ENCODE results near the gene KRT76. TPM values are rescaled to one million over a fixed set of nuclear protein-coding genes. Genes with fewer than 3 reads are reported as not detected.

Gene KRT76
- total and polyA plus RNA-seq, 3 donors from 2014 or later, result not detected

GRCh38 chr12:52730383-52730782 lies 46.8 kb downstream of the KRT76 start:
- 83 to 84% methylated on average over 13 of the region's 13 CpGs for WGBS, 2 donors
- no peaks in the 10 kb centered on the region for H3K27me3 ChIP-seq
- H3K4me3 ChIP-seq, result no peak overlapping the region
- H3K4me1 ChIP-seq, result no peaks in the 10 kb centered on the region
- H3K36me3 ChIP-seq (ENCODE audit: low read depth, missing control alignments), result no peaks in the 10 kb centered on the region
- no peak overlapping the region for H3K27ac ChIP-seq
- TF ChIP-seq, protein P1, sequence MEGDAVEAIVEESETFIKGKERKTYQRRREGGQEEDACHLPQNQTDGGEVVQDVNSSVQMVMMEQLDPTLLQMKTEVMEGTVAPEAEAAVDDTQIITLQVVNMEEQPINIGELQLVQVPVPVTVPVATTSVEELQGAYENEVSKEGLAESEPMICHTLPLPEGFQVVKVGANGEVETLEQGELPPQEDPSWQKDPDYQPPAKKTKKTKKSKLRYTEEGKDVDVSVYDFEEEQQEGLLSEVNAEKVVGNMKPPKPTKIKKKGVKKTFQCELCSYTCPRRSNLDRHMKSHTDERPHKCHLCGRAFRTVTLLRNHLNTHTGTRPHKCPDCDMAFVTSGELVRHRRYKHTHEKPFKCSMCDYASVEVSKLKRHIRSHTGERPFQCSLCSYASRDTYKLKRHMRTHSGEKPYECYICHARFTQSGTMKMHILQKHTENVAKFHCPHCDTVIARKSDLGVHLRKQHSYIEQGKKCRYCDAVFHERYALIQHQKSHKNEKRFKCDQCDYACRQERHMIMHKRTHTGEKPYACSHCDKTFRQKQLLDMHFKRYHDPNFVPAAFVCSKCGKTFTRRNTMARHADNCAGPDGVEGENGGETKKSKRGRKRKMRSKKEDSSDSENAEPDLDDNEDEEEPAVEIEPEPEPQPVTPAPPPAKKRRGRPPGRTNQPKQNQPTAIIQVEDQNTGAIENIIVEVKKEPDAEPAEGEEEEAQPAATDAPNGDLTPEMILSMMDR (IDR thresholded peaks at IDR 0.05), result no peak
- no peak for TF ChIP-seq POLR2A (IDR thresholded peaks at IDR 0.05)
- DNase-seq, result no peak
- H3K9me3 ChIP-seq, result no peaks in the 10 kb centered on the region
- intact Hi-C loops (cut with DNase I; ENCODE audit: low total_unique reads), result no loop called here

DNA sequence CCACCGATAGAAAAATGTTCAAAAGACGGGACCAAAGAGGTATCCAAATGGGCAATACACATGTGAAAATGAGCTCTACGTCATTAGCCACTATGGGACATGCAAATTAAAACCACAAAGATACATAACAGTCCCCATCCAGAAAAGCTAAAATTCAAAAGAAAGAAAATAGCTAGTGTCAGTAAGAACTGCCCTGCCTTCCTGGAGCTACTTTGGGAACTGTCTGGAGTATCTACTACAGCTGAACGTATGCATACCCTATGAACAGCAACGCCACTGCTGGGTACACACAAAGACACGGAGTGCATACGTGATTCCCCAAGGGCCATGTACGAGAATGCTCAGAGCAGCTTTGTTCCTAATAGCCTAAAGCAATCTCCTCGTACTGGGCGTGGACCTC lies 48.0 kb downstream of the KRT76 start:
- no peaks in the 10 kb centered on the region for H3K36me3 ChIP-seq (ENCODE audit: low read depth, missing control alignments)
- intact Hi-C loops (cut with DNase I; ENCODE audit: low total_unique reads), result no loop called here
- no peaks in the 10 kb centered on the region for H3K9me3 ChIP-seq
- WGBS, 2 donors, result 73 to 77% methylated on average over 10 of the region's 10 CpGs
- H3K4me3 ChIP-seq, result no peak overlapping the region
- no peaks in the 10 kb centered on the region for H3K27me3 ChIP-seq
- no peak for TF ChIP-seq POLR2A (IDR thresholded peaks at IDR 0.05)
- TF ChIP-seq, protein P1 (IDR thresholded peaks at IDR 0.05), result no peak
- H3K4me1 ChIP-seq, result no peaks in the 10 kb centered on the region
- no peak for DNase-seq
- H3K27ac ChIP-seq, result no peak overlapping the region

- intact Hi-C loops (cut with DNase I; ENCODE audit: low total_unique reads), result no loop called here
- H3K4me3 ChIP-seq, result no peak overlapping the region
Observed at GRCh38 chr12:52728374-52728773, 48.8 kb downstream of the KRT76 start.

DNA sequence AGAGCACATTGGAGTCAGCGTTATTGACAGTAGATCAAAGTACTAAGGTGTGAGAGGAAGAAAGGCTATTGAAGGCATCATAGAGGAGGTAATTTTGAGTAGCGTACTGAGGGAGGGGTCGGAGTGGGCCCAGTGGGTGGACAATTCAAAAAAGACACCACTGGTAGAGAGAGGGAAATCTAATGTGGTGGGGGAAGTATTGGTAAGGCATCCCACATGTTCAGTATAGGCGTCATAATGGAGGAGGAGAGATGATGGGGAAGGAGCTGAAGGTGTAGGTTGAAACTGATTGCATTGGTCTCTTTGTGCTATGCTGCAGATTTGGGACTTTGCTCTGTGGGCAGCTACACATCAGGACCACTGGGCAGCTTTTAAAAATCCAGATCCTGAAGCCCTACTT lies 50.1 kb downstream of the KRT76 start:
- Histone ChIP-seq H3K4me3 (no peak overlapping the region), H3K9me3 (no peaks in the 10 kb centered on the region), H3K4me1 (no peaks in the 10 kb centered on the region), H3K27ac (no peak overlapping the region), H3K36me3 (ENCODE audit: low read depth, missing control alignments) (no peaks in the 10 kb centered on the region), H3K27me3 (no peaks in the 10 kb centered on the region)
- no peak for DNase-seq
- no peak for TF ChIP-seq POLR2A (IDR thresholded peaks at IDR 0.05)
- TF ChIP-seq, protein P1 (IDR thresholded peaks at IDR 0.05), result no peak
- WGBS, 2 donors, result 83 to 85% methylated on average over 4 of the region's 4 CpGs
- intact Hi-C loops (cut with DNase I; ENCODE audit: low total_unique reads), result no loop called here

More at GRCh38 chr12:52728374-52728773, 48.8 kb downstream of the KRT76 start:
- Histone ChIP-seq H3K9me3 (no peaks in the 10 kb centered on the region), H3K27ac (no peak overlapping the region), H3K4me1 (no peaks in the 10 kb centered on the region), H3K36me3 (ENCODE audit: low read depth, missing control alignments) (no peaks in the 10 kb centered on the region), H3K27me3 (no peaks in the 10 kb centered on the region)
- no peak for TF ChIP-seq POLR2A (IDR thresholded peaks at IDR 0.05)
- TF ChIP-seq, protein P1 (IDR thresholded peaks at IDR 0.05), result no peak
- no peak for DNase-seq
- whole genome bisulfite sequencing, 2 donors, result 87 to 96% methylated on average over 2 of the region's 2 CpGs

DNA sequence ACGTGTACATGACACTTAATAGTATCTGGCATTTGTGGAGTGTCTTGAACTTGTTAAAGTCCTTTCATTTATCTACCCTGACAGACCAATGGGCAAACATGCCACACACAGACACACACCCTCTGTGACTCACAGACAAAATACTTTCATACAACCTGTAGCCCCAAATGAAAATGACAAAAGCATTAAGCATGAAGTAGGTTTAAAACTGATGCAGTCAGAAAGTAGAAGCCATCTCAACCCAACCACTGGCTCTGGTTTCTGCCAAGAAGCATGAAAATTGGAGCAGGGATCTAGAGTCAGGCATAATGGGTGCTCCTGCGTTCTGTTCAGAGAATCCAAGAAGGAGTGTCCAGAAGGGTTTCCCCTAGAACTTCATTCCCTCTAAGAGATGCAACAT lies 50.7 kb downstream of the KRT76 start:
- 82 to 86% methylated on average over 2 of the region's 2 CpGs for WGBS, 2 donors
- Histone ChIP-seq H3K36me3 (ENCODE audit: low read depth, missing control alignments) (no peaks in the 10 kb centered on the region), H3K27ac (no peak overlapping the region), H3K27me3 (no peaks in the 10 kb centered on the region), H3K9me3 (no peaks in the 10 kb centered on the region), H3K4me3 (no peak overlapping the region), H3K4me1 (no peaks in the 10 kb centered on the region)
- TF ChIP-seq POLR2A (IDR thresholded peaks at IDR 0.05), result no peak
- TF ChIP-seq, protein P1 (IDR thresholded peaks at IDR 0.05), result no peak
- intact Hi-C loops (cut with DNase I; ENCODE audit: low total_unique reads), result no loop called here
- no peak for DNase-seq

Data from testis (tissue), 3 donors.